Gastroesophageal sphincter (tissue), 4 donors: ENCODE data around the gene GRHL3. TPM values are rescaled to one million over a fixed set of nuclear protein-coding genes. Genes with fewer than 3 reads are reported as not detected.

ENCODE experiments used
- ATAC-seq: fragments of 150-250 bp; one replicate; pipeline ENCODE4 v1.9.1; 2016; ENCODE audit warnings: mild to moderate bottlenecking, moderate library complexity
- H3K27ac ChIP-seq, 4 donors: fragments of 200-600 bp; sonication (generic) in 3 of 4; 1 replicate in 3 of 4; 2 replicates in 1 of 4; pipeline ENCODE4 v1.5.1; 2016 to 2019
- H3K27me3 ChIP-seq: fragments of 200-600 bp; sonication (generic); one replicate; pipeline ENCODE4 v1.5.1; 2019
- H3K36me3 ChIP-seq, 2 donors: fragments of 200-600 bp; sonication (generic); one replicate each; pipeline ENCODE4 v1.5.1; 2019; ENCODE audit warnings: control low read depth in 1 of 2
- H3K4me1 ChIP-seq, 3 donors: fragments of 200-600 bp; sonication (generic); 1 replicate in 2 of 3; 2 replicates in 1 of 3; pipeline ENCODE4 v1.5.1; 2016 to 2019; ENCODE audit warnings: control low read depth in 2 of 3
- H3K4me3 ChIP-seq, 2 donors: fragments of 200-600 bp; sonication (generic); one replicate each; pipeline ENCODE4 v1.5.1; 2019; ENCODE audit warnings: mild to moderate bottlenecking in 1 of 2, moderate library complexity in 1 of 2
- H3K9me3 ChIP-seq, 3 donors: fragments of 200-600 bp; sonication (generic); one replicate each; pipeline ENCODE4 v1.5.1; 2017 to 2019; ENCODE audit warnings: control low read depth in 2 of 3
- CTCF ChIP-seq, 4 experiments: fragments of 200-600 bp in 2 of 4; fragments of 450-650 bp in 2 of 4; sonication (generic) in 1 of 4; IDR thresholded peaks; one replicate each; pipeline ENCODE4 v1.5.1; 2017 to 2019; ENCODE audit warnings: antibody characterized with exemption in 4 of 4, mild to moderate bottlenecking in 2 of 4, moderate library complexity in 2 of 4
- EP300 ChIP-seq: sonication (generic); formaldehyde crosslinking; IDR thresholded peaks from one replicate; pipeline ENCODE4 v1.6.1; 2017; ENCODE audit warnings: antibody characterized with exemption, mild to moderate bottlenecking
- POLR2A ChIP-seq, 2 donors: fragments of 450-650 bp; IDR thresholded peaks; one replicate each; pipeline ENCODE4 v1.6.1; 2017; ENCODE audit warnings: antibody characterized with exemption in 2 of 2, mild to moderate bottlenecking in 2 of 2, moderate library complexity in 1 of 2
- POLR2AphosphoS5 ChIP-seq: sonication (generic); formaldehyde crosslinking; IDR thresholded peaks from one replicate; pipeline ENCODE4 v1.6.1; 2017; ENCODE audit warnings: antibody characterized with exemption
- WGBS, 2 donors: methylation state at CpG; one replicate each; pipeline ENCODE4 v1.1.5; 2018; ENCODE audit warnings: low coverage in 1 of 2; 5-methylcytosine and 5-hydroxymethylcytosine counted together
- total RNA-seq, 4 donors: library from RNA; depleted of rRNA; stranded (reverse); fragments of >200 nt; gene quantifications; one replicate each; pipeline ENCODE4 v1.1.0, GENCODE V29; 2016

Gene GRHL3
- total RNA-seq, 4 donors from 2014 or later, result 0.13 to 4.9 (median 0.31) TPM; not detected in 1

GRCh38 chr1:24339996-24340395, 20.8 kb downstream of the GRHL3 start:
- ATAC-seq, result no peak
- Histone ChIP-seq H3K4me3 (no peak overlapping the region), H3K27me3 (no peaks in the 10 kb centered on the region), H3K36me3 (no peaks in the 10 kb centered on the region), H3K4me1 (no peaks in the 10 kb centered on the region), H3K27ac (no peak overlapping the region), H3K9me3 (no peaks in the 10 kb centered on the region)
- TF ChIP-seq POLR2AphosphoS5, result no peak
- TF ChIP-seq EP300, result no peak
- no peak for TF ChIP-seq POLR2A (IDR thresholded peaks at IDR 0.05)
- no peak for TF ChIP-seq CTCF (IDR thresholded peaks at IDR 0.05)
- 85 to 92% methylated on average over 4 to 7 of the region's 8 CpGs for WGBS, 2 donors

GRCh38 chr1:24340770-24341169, 21.6 kb downstream of the GRHL3 start:
- H3K9me3 ChIP-seq, result no peaks in the 10 kb centered on the region
- H3K27me3 ChIP-seq, result no peaks in the 10 kb centered on the region
- H3K36me3 ChIP-seq, result no peaks in the 10 kb centered on the region
- ATAC-seq, result no peak
- H3K27ac ChIP-seq, result no peak overlapping the region
- H3K4me3 ChIP-seq, result no peak overlapping the region
- TF ChIP-seq POLR2AphosphoS5 (no peak), EP300 (no peak), POLR2A (IDR thresholded peaks at IDR 0.05) (no peak), CTCF (IDR thresholded peaks at IDR 0.05) (no peak)
- no peaks in the 10 kb centered on the region for H3K4me1 ChIP-seq
- WGBS, 2 donors, result 60 to 70% methylated on average over 1 to 3 of the region's 8 CpGs

GRCh38 chr1:24341260-24341659, 22.1 kb downstream of the GRHL3 start:
- Histone ChIP-seq H3K27me3 (no peaks in the 10 kb centered on the region), H3K4me1 (no peaks in the 10 kb centered on the region), H3K36me3 (no peaks in the 10 kb centered on the region), H3K27ac (no peak overlapping the region), H3K4me3 (no peak overlapping the region), H3K9me3 (no peaks in the 10 kb centered on the region)
- 28% methylated on average over 4 of the region's 8 CpGs; no CpG with 5 or more reads in 1 of the 2 donors for WGBS, 2 donors
- no peak for ATAC-seq
- no peak for TF ChIP-seq POLR2A (IDR thresholded peaks at IDR 0.05)
- no peak for TF ChIP-seq CTCF (IDR thresholded peaks at IDR 0.05)
- no peak for TF ChIP-seq POLR2AphosphoS5
- no peak for TF ChIP-seq EP300

- no peak for ATAC-seq
- H3K27me3 ChIP-seq, result no peaks in the 10 kb centered on the region
Observed at GRCh38 chr1:24343412-24344089, 24.4 kb downstream of the GRHL3 start.

More at GRCh38 chr1:24343412-24344089, 24.4 kb downstream of the GRHL3 start:
- no peaks in the 10 kb centered on the region for H3K36me3 ChIP-seq
- no peak overlapping the region for H3K4me3 ChIP-seq
- no peaks in the 10 kb centered on the region for H3K4me1 ChIP-seq
- TF ChIP-seq EP300, result no peak
- TF ChIP-seq CTCF (IDR thresholded peaks at IDR 0.05), result no peak
- no peak for TF ChIP-seq POLR2AphosphoS5
- no peak for TF ChIP-seq POLR2A (IDR thresholded peaks at IDR 0.05)
- H3K9me3 ChIP-seq, result no peaks in the 10 kb centered on the region
- 70 to 81% methylated on average over 2 to 13 of the region's 13 CpGs for WGBS, 2 donors
- no peak overlapping the region for H3K27ac ChIP-seq
